Measurements from ENCODE around the gene SMAP1. TPM values are rescaled to one million over a fixed set of nuclear protein-coding genes. Genes with fewer than 3 reads are reported as not detected.

The SMAP1 gene
- total and polyA plus RNA-seq, 9 donors = 19.4 to 27.7 (median 26.3) TPM

DNA sequence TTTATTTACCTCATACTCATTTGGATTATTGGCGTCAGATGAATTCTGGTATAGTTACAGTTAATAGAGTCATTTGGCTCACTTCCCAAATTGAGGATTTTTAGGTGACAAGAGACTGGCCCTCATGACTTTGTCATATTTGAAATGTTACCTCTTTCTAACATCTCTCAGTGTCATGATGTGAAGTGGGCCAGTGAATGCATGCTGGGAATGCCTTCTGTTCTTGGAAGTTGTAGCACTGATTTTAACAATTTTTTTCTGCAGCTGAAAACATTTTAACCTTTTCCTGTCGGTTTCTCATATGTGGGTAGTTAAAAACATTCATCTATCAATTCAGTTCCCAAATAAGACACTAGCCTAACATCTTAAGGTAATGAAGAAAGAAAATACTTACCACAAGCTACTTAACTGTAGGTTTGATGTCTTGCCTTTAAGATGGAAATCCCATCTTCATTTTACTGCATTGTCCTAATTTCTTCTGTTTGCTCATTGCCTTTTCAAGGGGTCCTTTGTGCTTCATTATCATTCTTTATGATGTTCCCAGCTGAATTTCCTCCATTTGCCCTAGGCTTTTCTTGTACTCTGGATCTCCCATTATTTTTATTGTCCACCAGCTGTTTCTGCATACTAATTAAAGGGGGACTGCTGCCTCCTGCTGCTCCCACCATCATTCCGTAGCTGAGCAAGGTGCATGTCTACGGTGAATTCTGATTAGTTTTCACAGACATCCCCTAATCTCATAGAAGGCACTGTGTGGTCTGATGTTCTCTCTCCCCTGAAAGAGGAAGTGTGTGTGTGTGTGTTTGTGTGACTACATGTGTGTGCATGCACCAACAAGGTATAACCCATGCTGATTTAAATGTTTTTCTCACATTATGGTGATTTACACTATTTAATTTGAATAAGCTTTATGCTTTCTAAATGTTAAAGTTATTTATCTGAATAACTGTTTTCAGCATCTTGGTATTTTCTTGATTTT, 179.7 kb downstream of the SMAP1 start:
- no peaks in the 10 kb centered on the region for H3K9me3 ChIP-seq (replicated peaks; ENCODE audit: control insufficient read depth, low read depth, low read length)
- no CpG with 5 or more reads among the region's 4 CpGs for WGBS (ENCODE audit: insufficient coverage)
- H3K4me3 ChIP-seq (ENCODE audit: low read length) = no peak overlapping the region
- H3K27me3 ChIP-seq (ENCODE audit: control insufficient read depth, insufficient read depth, low read length) = no peaks in the 10 kb centered on the region
- H3K36me3 ChIP-seq (ENCODE audit: control insufficient read depth, insufficient read depth, low read length) = peaks cover under 1% of the 10 kb centered on the region
- DNase-seq = no peak
- peaks cover 3% of the 10 kb centered on the region for H3K4me1 ChIP-seq (ENCODE audit: control insufficient read depth, insufficient read depth, low read length)
- no peak overlapping the region for H3K27ac ChIP-seq (ENCODE audit: low read length)

DNA sequence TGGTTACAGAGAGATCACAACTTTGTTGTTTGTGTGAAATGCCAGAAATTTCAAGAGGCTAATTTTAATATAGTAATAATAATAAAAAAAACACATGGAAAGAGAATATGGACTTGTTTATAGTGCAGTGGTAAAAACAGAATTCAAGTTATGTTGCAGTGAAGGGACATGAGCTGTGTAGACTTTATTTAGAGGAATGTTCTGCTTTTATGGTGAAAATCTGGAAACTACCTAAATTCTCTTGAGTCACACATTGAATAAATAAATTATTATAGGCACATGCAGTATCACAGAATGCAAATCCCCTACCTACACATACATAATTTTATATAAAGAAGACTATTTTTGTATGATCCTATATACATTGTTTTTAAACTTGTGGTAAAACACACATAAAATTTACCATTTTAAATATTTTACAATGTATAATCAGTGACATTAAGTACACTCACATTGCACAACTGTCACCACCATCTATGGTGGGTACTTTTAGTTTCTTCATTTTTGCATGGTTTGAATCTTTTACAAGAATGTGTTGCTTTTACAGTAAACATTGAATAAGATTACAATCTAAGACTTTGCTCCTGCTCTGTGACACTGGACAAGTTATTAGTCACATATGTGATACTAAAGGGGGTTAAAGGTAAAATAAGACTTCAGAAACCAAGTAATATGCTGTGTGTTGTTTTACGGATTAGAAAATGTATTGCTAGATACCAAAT, 181.8 kb downstream of the SMAP1 start:
- no peaks in the 10 kb centered on the region for H3K27me3 ChIP-seq (ENCODE audit: control insufficient read depth, insufficient read depth, low read length)
- peaks cover 6% of the 10 kb centered on the region for H3K36me3 ChIP-seq (ENCODE audit: control insufficient read depth, insufficient read depth, low read length)
- WGBS (ENCODE audit: insufficient coverage) = no CpG with 5 or more reads among the region's 1 CpG
- peaks cover 3% of the 10 kb centered on the region for H3K4me1 ChIP-seq (ENCODE audit: control insufficient read depth, insufficient read depth, low read length)
- DNase-seq = no peak
- no peak overlapping the region for H3K27ac ChIP-seq (ENCODE audit: low read length)
- H3K9me3 ChIP-seq (replicated peaks; ENCODE audit: control insufficient read depth, low read depth, low read length) = no peaks in the 10 kb centered on the region
- no peak overlapping the region for H3K4me3 ChIP-seq (ENCODE audit: low read length)

DNA sequence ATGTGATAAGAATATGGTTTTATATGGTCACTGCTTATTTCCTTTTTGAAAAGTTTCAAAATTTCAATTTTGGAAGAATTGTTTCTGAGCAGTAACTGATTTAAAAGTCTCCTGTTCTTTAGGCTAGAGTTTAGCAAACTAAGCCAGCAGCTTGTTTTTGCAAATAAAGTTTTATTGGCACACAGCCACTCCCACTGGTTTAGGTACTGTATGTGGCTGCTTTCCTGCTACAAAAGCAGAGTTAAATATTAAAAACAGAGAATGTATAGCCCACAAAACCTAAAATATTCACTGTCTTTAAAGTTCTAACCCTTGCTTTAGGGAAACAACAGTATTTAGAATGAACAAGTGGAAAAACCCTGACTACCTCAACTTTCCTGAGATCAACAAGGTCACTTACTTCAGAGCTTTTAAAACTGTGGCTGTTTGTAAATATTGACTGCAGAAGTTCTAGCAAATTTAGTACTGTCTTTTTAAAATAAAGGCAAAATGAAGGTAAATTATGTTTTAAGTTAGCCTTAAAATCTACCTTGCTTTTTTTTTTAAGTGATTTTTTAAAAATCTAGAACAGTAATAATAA, 185.1 kb downstream of the SMAP1 start:
- H3K27ac ChIP-seq (ENCODE audit: low read length) = no peak overlapping the region
- H3K4me3 ChIP-seq (ENCODE audit: low read length) = no peak overlapping the region
- H3K36me3 ChIP-seq (ENCODE audit: control insufficient read depth, insufficient read depth, low read length) = peaks cover 8% of the 10 kb centered on the region
- H3K9me3 ChIP-seq (replicated peaks; ENCODE audit: control insufficient read depth, low read depth, low read length) = no peaks in the 10 kb centered on the region
- no peaks in the 10 kb centered on the region for H3K4me1 ChIP-seq (ENCODE audit: control insufficient read depth, insufficient read depth, low read length)
- no peak for DNase-seq
- no peaks in the 10 kb centered on the region for H3K27me3 ChIP-seq (ENCODE audit: control insufficient read depth, insufficient read depth, low read length)

DNA sequence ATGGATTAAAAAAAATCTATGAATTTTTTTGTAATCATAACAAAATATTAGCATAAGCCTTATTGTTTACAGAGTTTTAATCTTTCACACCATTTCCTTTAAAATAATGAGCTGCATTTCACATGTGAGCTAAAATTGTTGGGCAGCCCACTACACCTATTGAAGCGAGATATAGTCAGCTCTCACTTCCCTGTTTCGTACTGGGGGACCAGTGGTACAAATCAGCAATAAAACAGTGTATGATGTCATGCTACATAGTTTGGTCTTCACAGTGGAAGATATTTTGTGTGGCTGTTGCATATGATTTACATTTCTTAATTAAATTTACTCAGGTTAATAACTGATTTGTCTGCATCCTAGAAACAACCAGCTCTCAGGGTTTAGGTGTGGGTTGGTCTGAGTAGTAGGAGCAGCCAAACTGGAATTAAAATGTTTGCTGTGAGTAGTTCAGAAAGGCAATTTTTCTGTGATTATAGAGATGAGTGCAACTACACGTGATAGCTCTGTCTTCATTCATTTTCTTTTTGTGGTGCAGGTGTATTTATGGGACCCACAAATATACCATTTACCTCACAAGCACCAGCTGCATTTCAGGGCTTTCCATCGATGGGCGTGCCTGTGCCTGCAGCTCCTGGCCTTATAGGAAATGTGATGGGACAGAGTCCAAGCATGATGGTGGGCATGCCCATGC, 189.8 kb downstream of the SMAP1 start:
- DNase-seq = no peak
- no peaks in the 10 kb centered on the region for H3K9me3 ChIP-seq (replicated peaks; ENCODE audit: control insufficient read depth, low read depth, low read length)
- H3K27me3 ChIP-seq (ENCODE audit: control insufficient read depth, insufficient read depth, low read length) = no peaks in the 10 kb centered on the region
- no peak overlapping the region for H3K27ac ChIP-seq (ENCODE audit: low read length)
- peaks cover 10% of the 10 kb centered on the region for H3K36me3 ChIP-seq (ENCODE audit: control insufficient read depth, insufficient read depth, low read length)
- no peak overlapping the region for H3K4me3 ChIP-seq (ENCODE audit: low read length)
- no peaks in the 10 kb centered on the region for H3K4me1 ChIP-seq (ENCODE audit: control insufficient read depth, insufficient read depth, low read length)
- no CpG with 5 or more reads among the region's 5 CpGs for WGBS (ENCODE audit: insufficient coverage)

DNA sequence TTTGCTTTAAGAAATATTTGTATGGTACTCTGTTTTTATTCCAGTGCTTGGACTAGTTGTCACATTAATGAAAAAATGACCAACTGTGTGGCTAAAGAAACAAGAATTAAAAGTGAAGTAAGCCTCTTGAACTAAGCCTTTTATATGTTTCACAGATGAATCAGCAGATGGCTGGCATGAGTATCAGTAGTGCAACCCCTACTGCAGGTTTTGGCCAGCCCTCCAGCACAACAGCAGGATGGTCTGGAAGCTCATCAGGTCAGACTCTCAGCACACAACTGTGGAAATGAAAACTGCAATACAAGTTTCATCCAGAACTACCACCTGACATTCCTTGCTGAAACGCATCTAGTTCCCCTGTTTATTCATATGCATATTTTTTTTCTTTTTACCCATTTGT, 192.4 kb downstream of the SMAP1 start:
- Histone ChIP-seq H3K27ac (ENCODE audit: low read length) (no peak overlapping the region), H3K9me3 (replicated peaks; ENCODE audit: control insufficient read depth, low read depth, low read length) (no peaks in the 10 kb centered on the region), H3K27me3 (ENCODE audit: control insufficient read depth, insufficient read depth, low read length) (no peaks in the 10 kb centered on the region), H3K4me3 (ENCODE audit: low read length) (no peak overlapping the region), H3K4me1 (ENCODE audit: control insufficient read depth, insufficient read depth, low read length) (no peaks in the 10 kb centered on the region), H3K36me3 (ENCODE audit: control insufficient read depth, insufficient read depth, low read length) (peaks cover 6% of the 10 kb centered on the region)
- no peak for DNase-seq
- no CpG with 5 or more reads among the region's 1 CpG for WGBS (ENCODE audit: insufficient coverage)

DNA sequence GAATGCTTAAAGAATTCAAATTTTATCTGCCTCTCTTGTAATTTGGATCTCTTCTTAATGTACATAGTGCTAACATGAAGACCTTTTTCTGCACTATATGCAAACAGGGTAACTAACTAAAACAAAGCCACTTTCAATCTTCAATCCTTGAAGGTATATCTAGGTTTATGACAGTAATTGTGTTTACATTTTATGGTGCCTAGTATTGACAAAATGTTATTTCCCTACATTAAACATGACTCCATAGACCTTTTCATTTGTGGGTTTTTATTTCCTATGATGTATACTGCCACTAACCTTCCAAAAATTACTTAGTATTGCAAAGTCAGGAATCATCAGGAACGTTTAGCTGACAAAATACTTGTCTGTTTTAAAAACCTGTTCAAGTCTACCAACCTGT, 193.2 kb downstream of the SMAP1 start:
- Histone ChIP-seq H3K9me3 (replicated peaks; ENCODE audit: control insufficient read depth, low read depth, low read length) (no peaks in the 10 kb centered on the region), H3K4me3 (ENCODE audit: low read length) (no peak overlapping the region), H3K4me1 (ENCODE audit: control insufficient read depth, insufficient read depth, low read length) (no peaks in the 10 kb centered on the region), H3K27me3 (ENCODE audit: control insufficient read depth, insufficient read depth, low read length) (no peaks in the 10 kb centered on the region), H3K27ac (ENCODE audit: low read length) (no peak overlapping the region), H3K36me3 (ENCODE audit: control insufficient read depth, insufficient read depth, low read length) (peaks cover 6% of the 10 kb centered on the region)
- DNase-seq = no peak
- no CpG with 5 or more reads among the region's 1 CpG for WGBS (ENCODE audit: insufficient coverage)

DNA sequence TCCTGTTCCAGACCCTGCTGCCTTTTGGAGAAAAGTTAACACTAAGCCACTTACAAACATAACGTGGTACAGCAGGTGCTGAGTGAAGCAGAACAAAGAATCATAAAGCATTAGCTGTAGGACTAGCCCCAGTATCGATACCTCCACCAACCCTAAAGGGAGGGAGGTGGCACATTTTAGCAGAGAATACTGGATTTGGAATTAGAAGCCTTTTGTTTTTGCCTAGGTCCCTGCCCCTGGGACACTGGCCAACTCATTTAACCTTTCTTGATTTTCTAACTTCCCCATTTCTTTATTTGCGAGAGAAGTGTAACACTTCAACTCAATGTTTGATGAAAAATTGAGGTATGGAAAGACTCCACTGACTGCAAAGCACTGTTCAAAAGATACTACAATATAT, 195.7 kb downstream of the SMAP1 start:
- no peaks in the 10 kb centered on the region for H3K4me1 ChIP-seq (ENCODE audit: control insufficient read depth, insufficient read depth, low read length)
- no CpG with 5 or more reads among the region's 3 CpGs for WGBS (ENCODE audit: insufficient coverage)
- H3K4me3 ChIP-seq (ENCODE audit: low read length) = no peak overlapping the region
- no peak overlapping the region for H3K27ac ChIP-seq (ENCODE audit: low read length)
- no peaks in the 10 kb centered on the region for H3K9me3 ChIP-seq (replicated peaks; ENCODE audit: control insufficient read depth, low read depth, low read length)
- no peak for DNase-seq
- peaks cover 2% of the 10 kb centered on the region for H3K36me3 ChIP-seq (ENCODE audit: control insufficient read depth, insufficient read depth, low read length)
- no peaks in the 10 kb centered on the region for H3K27me3 ChIP-seq (ENCODE audit: control insufficient read depth, insufficient read depth, low read length)

DNA sequence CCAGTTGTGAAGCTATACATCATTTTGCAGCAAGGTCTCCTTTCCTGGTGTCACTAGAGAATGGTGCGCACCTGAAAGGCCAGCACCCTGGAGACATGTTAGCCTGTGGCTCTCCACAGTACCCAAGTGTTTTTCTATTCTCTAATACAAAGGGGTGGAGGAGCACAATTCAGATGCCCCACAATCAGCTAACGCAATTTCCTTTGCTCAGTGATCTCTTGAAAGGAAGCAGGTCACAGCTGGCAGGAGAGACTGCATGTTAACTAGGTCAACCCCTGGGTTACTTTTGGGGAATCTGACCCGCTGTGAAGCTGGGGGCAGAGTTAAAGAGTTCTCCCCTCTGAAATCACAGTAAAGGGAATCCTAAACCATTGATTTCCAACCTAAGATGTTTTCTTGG, 196.7 kb downstream of the SMAP1 start:
- Histone ChIP-seq H3K27ac (ENCODE audit: low read length) (no peak overlapping the region), H3K36me3 (ENCODE audit: control insufficient read depth, insufficient read depth, low read length) (peaks cover 2% of the 10 kb centered on the region), H3K4me1 (ENCODE audit: control insufficient read depth, insufficient read depth, low read length) (no peaks in the 10 kb centered on the region), H3K4me3 (ENCODE audit: low read length) (no peak overlapping the region), H3K27me3 (ENCODE audit: control insufficient read depth, insufficient read depth, low read length) (no peaks in the 10 kb centered on the region), H3K9me3 (replicated peaks; ENCODE audit: control insufficient read depth, low read depth, low read length) (no peaks in the 10 kb centered on the region)
- WGBS (ENCODE audit: insufficient coverage) = 40% methylated on average over 1 of the region's 3 CpGs
- no peak for DNase-seq

DNA sequence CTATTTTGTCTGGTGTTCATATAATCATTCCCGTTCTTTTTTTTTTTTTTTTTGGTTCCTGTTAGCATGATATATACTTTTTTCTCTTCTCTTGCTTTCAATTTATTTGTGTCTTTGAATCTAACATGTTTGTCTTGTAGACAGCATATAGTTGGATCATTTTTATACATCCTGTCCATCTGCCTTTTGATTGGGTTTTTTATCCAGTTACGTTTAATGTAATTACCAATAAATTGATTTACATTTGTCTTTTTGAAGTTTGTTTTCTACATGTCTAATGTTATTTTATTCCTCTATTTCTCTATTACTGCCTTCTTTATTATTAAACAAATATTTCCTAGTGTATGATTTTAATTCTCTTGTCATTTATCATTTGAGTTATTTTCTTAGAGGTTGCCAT, 204.8 kb downstream of the SMAP1 start:
- Histone ChIP-seq H3K4me3 (ENCODE audit: low read length) (no peak overlapping the region), H3K9me3 (replicated peaks; ENCODE audit: control insufficient read depth, low read depth, low read length) (peaks cover 3% of the 10 kb centered on the region), H3K4me1 (ENCODE audit: control insufficient read depth, insufficient read depth, low read length) (no peaks in the 10 kb centered on the region), H3K36me3 (ENCODE audit: control insufficient read depth, insufficient read depth, low read length) (no peaks in the 10 kb centered on the region), H3K27me3 (ENCODE audit: control insufficient read depth, insufficient read depth, low read length) (no peaks in the 10 kb centered on the region), H3K27ac (ENCODE audit: low read length) (no peak overlapping the region)
- WGBS (ENCODE audit: insufficient coverage) = no CpG with 5 or more reads among the region's 2 CpGs
- DNase-seq = no peak
